ENCODE results near the gene ITGB7. TPM values are rescaled to one million over a fixed set of nuclear protein-coding genes. Genes with fewer than 3 reads are reported as not detected.

Gene ITGB7
- total and polyA plus RNA-seq, 10 of the 15 experiments (the other 5 are each of a cell fraction or from before 2014, with no cell fraction given): 54.5 to 487 (median 252) TPM

DNA sequence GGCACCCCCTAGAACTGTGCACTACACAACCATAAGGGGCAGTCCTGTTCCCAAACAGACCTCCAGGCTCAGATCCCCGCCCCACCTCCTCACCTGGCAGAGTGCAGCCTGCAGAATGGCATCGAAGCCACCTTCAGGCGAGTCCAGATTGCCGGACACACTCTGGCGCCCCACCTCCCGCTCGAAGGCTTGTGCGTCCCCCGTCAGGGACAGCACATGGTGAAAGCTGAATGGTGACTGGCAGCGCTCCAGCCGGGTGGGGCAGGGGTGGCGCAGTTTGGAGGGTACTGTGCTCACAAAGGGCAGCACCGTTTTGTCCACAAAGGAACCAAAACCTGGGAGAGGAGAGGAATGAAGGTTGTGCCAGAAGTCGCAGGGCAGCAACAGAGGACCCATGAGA lies 10.6 kb downstream of the ITGB7 start:
- no peaks in the 10 kb centered on the region for H3K27me3 ChIP-seq (replicated peaks in 1 of 2; ENCODE audit: control insufficient read depth in 2 of 2, insufficient read depth in 2 of 2, low read length in 1 of 2)
- SMC1A ChIA-PET (ENCODE audit: uncharacterized antibody, unreplicated experiment): interaction anchor here (1.3 kb wide), 1 partner anchor 37 kb away, joined by 5 read pairs; no protein-coding TSS in a partner anchor
- no peak overlapping the region for H3K4me3 ChIP-seq
- in situ Hi-C loops (cut with MboI): no loop called here
- no peaks in the 10 kb centered on the region for H4K20me1 ChIP-seq (ENCODE audit: control insufficient read depth, insufficient read depth)
- peaks cover 22% of the 10 kb centered on the region for H3K79me2 ChIP-seq (ENCODE audit: control insufficient read depth, insufficient read depth, low read length)
- H3K36me3 ChIP-seq (ENCODE audit: control insufficient read depth in 2 of 2, insufficient read depth in 2 of 2, low read length in 1 of 2): peaks cover 54 to 67% of the 10 kb centered on the region in 2 experiments
- WGBS (ENCODE audit: insufficient coverage, insufficient replicate concordance, low lambda C conversion rate, missing lambda C conversion rate): 93% methylated on average over 14 of the region's 14 CpGs
- BruUV-seq (replicated peaks): no TSS peak
- RAD21 ChIA-PET (ENCODE audit: unreplicated experiment): interaction anchor here (3.6 kb wide), 1 partner anchor 37 kb away, joined by 25 read pairs; no protein-coding TSS in a partner anchor
- H3K9ac ChIP-seq (ENCODE audit: control insufficient read depth, insufficient read depth, low read length): no peak overlapping the region
- no peak overlapping the region for H3K27ac ChIP-seq (ENCODE audit: control insufficient read depth, insufficient read depth)
- no peak for TF ChIP-seq GATAD2B (conservative IDR thresholded peaks at IDR 0.05; ENCODE audit: low read depth)
- no peak for TF ChIP-seq CBFB (IDR thresholded peaks at IDR 0.05; ENCODE audit: low read depth)
- CTCF ChIA-PET: interaction anchor here (0.7 to 7.7 kb wide), 7 partner anchors 7 to 38 kb away, joined by 3 to 78 read pairs (median 9); partner anchors contain the start of genes CSAD, ITGB7 and ZNF740
- peaks cover 28% of the 10 kb centered on the region for H3K4me1 ChIP-seq (ENCODE audit: control insufficient read depth, insufficient read depth, low read length)
- H3K9me3 ChIP-seq (replicated peaks; ENCODE audit: control insufficient read depth, insufficient read depth, low read length): no peaks in the 10 kb centered on the region
- POLR2A ChIA-PET: interaction anchor here (2.1 kb wide), 1 partner anchor 11 kb away, joined by 6 read pairs; no protein-coding TSS in a partner anchor
- H2AFZ ChIP-seq (ENCODE audit: control insufficient read depth, low read depth, low read length): no peak overlapping the region
- intact Hi-C loops (cut with micrococcal nuclease; ENCODE audit: unreplicated experiment): no loop called here
- no peak for FAIRE-seq
- H3K4me2 ChIP-seq (ENCODE audit: control insufficient read depth, insufficient read depth): no peak overlapping the region
- no peak for ATAC-seq
- no peak for DNase-seq (ENCODE audit: low read depth, low spot score)

DNA sequence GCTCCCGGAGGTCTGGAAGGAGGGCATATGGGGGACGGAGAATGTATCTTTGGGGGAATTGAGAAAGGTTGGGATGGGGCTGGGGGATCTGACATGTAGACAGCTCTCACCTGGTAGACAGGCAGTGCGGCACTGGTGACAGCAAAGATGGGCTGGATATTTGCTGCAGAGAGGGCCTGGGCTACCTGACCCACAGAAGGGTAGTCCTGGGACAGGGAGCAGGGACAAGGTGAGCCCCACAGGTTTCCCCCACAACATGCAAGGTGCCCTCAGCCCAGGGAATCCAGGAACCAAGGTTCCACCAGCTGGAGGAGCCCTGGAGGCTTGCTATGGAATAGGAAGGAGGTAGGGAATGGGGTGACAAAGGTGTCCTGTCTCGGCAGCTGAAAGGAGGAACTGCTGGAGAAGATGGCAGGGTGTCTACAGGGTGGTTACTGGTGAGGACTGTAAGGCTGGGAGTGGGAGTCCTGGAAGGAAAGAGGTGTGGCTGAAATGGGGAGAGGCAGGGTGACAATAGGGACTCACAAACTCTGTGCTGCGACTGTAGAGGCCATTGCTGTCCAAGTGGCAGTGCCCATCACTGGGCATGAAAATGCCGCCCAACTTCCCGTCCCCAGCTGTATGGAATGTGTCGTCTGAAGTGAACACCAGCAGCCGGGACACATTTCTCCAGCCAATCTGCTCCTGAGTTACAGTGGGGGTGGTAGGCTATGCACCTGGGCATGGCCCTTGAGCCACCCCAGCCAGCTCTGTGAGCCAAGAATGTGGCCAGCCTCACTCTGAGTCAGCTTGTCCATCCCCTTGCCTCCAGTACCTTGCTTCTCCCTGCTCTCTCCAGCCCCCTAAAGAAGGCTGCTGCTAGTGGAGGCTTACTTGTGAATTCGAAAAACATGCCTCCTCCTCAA lies 11.3 kb downstream of the ITGB7 start:
- ChIA-PET SMC1A (ENCODE audit: uncharacterized antibody, unreplicated experiment) (interaction anchor here (0.9 to 1.4 kb wide), 4 partner anchors 15 to 36 kb away, joined by 3 to 6 read pairs (median 6); partner anchors contain the start of genes CSAD and ZNF740), CTCF (interaction anchor here (0.7 to 1.9 kb wide), 9 partner anchors 8 to 97 kb away, joined by 3 to 9 read pairs (median 5); no protein-coding TSS in a partner anchor), RAD21 (ENCODE audit: unreplicated experiment) (interaction anchor here (1.2 to 1.7 kb wide), 2 partner anchors 14 to 36 kb away, joined by 4 to 5 read pairs; no protein-coding TSS in a partner anchor), POLR2A (interaction anchor here (0.6 to 2.1 kb wide), 3 partner anchors 9 to 65 kb away, joined by 3 to 6 read pairs (median 3); no protein-coding TSS in a partner anchor)
- no peaks in the 10 kb centered on the region for H3K27me3 ChIP-seq (replicated peaks in 1 of 2; ENCODE audit: control insufficient read depth in 2 of 2, insufficient read depth in 2 of 2, low read length in 1 of 2)
- WGBS (ENCODE audit: insufficient coverage, insufficient replicate concordance, low lambda C conversion rate, missing lambda C conversion rate): 94% methylated on average over 10 of the region's 10 CpGs
- no peaks in the 10 kb centered on the region for H4K20me1 ChIP-seq (ENCODE audit: control insufficient read depth, insufficient read depth)
- no peak overlapping the region for H2AFZ ChIP-seq (ENCODE audit: control insufficient read depth, low read depth, low read length)
- BruUV-seq (replicated peaks): no TSS peak
- intact Hi-C loops (cut with micrococcal nuclease; ENCODE audit: unreplicated experiment): no loop called here
- no peak for ATAC-seq
- H3K4me1 ChIP-seq (ENCODE audit: control insufficient read depth, insufficient read depth, low read length): peaks cover 24% of the 10 kb centered on the region
- no peak overlapping the region for H3K27ac ChIP-seq (ENCODE audit: control insufficient read depth, insufficient read depth)
- H3K9ac ChIP-seq (ENCODE audit: control insufficient read depth, insufficient read depth, low read length): no peak overlapping the region
- FAIRE-seq: no peak
- DNase-seq (ENCODE audit: low read depth, low spot score): no peak
- H3K9me3 ChIP-seq (replicated peaks; ENCODE audit: control insufficient read depth, insufficient read depth, low read length): no peaks in the 10 kb centered on the region
- no peak overlapping the region for H3K4me3 ChIP-seq
- peaks cover 54 to 74% of the 10 kb centered on the region in 2 experiments for H3K36me3 ChIP-seq (ENCODE audit: control insufficient read depth in 2 of 2, insufficient read depth in 2 of 2, low read length in 1 of 2)
- in situ Hi-C loops (cut with MboI): no loop called here
- peaks cover 16% of the 10 kb centered on the region for H3K79me2 ChIP-seq (ENCODE audit: control insufficient read depth, insufficient read depth, low read length)
- no peak overlapping the region for H3K4me2 ChIP-seq (ENCODE audit: control insufficient read depth, insufficient read depth)
- TF ChIP-seq SMAD5 (IDR thresholded peaks at IDR 0.05; ENCODE audit: low read depth) (no peak), TARDBP (IDR thresholded peaks at IDR 0.05; ENCODE audit: borderline replicate concordance) (no peak), RB1 (IDR thresholded peaks at IDR 0.05; ENCODE audit: borderline replicate concordance) (no peak), BMI1 (IDR thresholded peaks at IDR 0.05; ENCODE audit: borderline replicate concordance) (no peak)
- TF ChIP-seq, protein P1, sequence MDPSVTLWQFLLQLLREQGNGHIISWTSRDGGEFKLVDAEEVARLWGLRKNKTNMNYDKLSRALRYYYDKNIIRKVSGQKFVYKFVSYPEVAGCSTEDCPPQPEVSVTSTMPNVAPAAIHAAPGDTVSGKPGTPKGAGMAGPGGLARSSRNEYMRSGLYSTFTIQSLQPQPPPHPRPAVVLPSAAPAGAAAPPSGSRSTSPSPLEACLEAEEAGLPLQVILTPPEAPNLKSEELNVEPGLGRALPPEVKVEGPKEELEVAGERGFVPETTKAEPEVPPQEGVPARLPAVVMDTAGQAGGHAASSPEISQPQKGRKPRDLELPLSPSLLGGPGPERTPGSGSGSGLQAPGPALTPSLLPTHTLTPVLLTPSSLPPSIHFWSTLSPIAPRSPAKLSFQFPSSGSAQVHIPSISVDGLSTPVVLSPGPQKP (IDR thresholded peaks at IDR 0.05; ENCODE audit: low read depth, low read length): no peak
- TF ChIP-seq, protein P2, sequence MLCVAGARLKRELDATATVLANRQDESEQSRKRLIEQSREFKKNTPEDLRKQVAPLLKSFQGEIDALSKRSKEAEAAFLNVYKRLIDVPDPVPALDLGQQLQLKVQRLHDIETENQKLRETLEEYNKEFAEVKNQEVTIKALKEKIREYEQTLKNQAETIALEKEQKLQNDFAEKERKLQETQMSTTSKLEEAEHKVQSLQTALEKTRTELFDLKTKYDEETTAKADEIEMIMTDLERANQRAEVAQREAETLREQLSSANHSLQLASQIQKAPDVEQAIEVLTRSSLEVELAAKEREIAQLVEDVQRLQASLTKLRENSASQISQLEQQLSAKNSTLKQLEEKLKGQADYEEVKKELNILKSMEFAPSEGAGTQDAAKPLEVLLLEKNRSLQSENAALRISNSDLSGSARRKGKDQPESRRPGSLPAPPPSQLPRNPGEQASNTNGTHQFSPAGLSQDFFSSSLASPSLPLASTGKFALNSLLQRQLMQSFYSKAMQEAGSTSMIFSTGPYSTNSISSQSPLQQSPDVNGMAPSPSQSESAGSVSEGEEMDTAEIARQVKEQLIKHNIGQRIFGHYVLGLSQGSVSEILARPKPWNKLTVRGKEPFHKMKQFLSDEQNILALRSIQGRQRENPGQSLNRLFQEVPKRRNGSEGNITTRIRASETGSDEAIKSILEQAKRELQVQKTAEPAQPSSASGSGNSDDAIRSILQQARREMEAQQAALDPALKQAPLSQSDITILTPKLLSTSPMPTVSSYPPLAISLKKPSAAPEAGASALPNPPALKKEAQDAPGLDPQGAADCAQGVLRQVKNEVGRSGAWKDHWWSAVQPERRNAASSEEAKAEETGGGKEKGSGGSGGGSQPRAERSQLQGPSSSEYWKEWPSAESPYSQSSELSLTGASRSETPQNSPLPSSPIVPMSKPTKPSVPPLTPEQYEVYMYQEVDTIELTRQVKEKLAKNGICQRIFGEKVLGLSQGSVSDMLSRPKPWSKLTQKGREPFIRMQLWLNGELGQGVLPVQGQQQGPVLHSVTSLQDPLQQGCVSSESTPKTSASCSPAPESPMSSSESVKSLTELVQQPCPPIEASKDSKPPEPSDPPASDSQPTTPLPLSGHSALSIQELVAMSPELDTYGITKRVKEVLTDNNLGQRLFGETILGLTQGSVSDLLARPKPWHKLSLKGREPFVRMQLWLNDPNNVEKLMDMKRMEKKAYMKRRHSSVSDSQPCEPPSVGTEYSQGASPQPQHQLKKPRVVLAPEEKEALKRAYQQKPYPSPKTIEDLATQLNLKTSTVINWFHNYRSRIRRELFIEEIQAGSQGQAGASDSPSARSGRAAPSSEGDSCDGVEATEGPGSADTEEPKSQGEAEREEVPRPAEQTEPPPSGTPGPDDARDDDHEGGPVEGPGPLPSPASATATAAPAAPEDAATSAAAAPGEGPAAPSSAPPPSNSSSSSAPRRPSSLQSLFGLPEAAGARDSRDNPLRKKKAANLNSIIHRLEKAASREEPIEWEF (IDR thresholded peaks at IDR 0.05; ENCODE audit: insufficient replicate concordance, low read depth, low read length): no peak

All from GM12878 (cell line).